GM04503 (cell line): ENCODE data around the gene HSD17B12.
"Not testable (repeated sequence)": the region's sequence is repeated elsewhere in the genome, so short reads cannot be mapped to it uniquely, and the experiment has no call there.

Experiments
- DNase-seq: peaks from one replicate; pipeline ENCODE4 v3.0.0-alpha.2; 2012; ENCODE audit warnings: low read depth

HSD17B12 gene

GRCh38 chr11:43747130-43747802, 66.7 kb downstream of the HSD17B12 start:
- no peak for DNase-seq

GRCh38 chr11:43748095-43748494, 67.6 kb downstream of the HSD17B12 start:
- DNase-seq = no peak

- no peak for DNase-seq
Measured at GRCh38 chr11:43751726-43752125, 71.2 kb downstream of the HSD17B12 start.

GRCh38 chr11:43756575-43756974, 76.0 kb downstream of the HSD17B12 start:
- no peak for DNase-seq

GRCh38 chr11:43758927-43759326, 78.4 kb downstream of the HSD17B12 start:
- no peak for DNase-seq

- no peak for DNase-seq
Measured at GRCh38 chr11:43760902-43761301, 80.4 kb downstream of the HSD17B12 start.

- DNase-seq = no peak
Measured at GRCh38 chr11:43765194-43765593, 84.7 kb downstream of the HSD17B12 start.

GRCh38 chr11:43768654-43769053, 88.1 kb downstream of the HSD17B12 start:
- DNase-seq = not testable (repeated sequence)

- no peak for DNase-seq
Measured at GRCh38 chr11:43770173-43770572, 89.6 kb downstream of the HSD17B12 start.

GRCh38 chr11:43772733-43773132, 92.2 kb downstream of the HSD17B12 start:
- no peak for DNase-seq

GRCh38 chr11:43774786-43775185, 94.2 kb downstream of the HSD17B12 start:
- DNase-seq = no peak

- no peak for DNase-seq
Measured at GRCh38 chr11:43779306-43779705, 98.8 kb downstream of the HSD17B12 start.

GRCh38 chr11:43784301-43784700, 103.8 kb downstream of the HSD17B12 start:
- DNase-seq = no peak

GRCh38 chr11:43784866-43785265, 104.3 kb downstream of the HSD17B12 start:
- DNase-seq = no peak

GRCh38 chr11:43785318-43785717, 104.8 kb downstream of the HSD17B12 start:
- no peak for DNase-seq

GRCh38 chr11:43786016-43786415, 105.5 kb downstream of the HSD17B12 start:
- no peak for DNase-seq

- DNase-seq = no peak
Measured at GRCh38 chr11:43787824-43788223, 107.3 kb downstream of the HSD17B12 start.

GRCh38 chr11:43788421-43788820, 107.9 kb downstream of the HSD17B12 start:
- DNase-seq = no peak

GRCh38 chr11:43789700-43790443, 109.3 kb downstream of the HSD17B12 start:
- DNase-seq = peak; percentile 28

- DNase-seq = no peak
Measured at GRCh38 chr11:43790444-43790794, 109.9 kb downstream of the HSD17B12 start.

GRCh38 chr11:43797337-43797736, 116.8 kb downstream of the HSD17B12 start:
- no peak for DNase-seq

GRCh38 chr11:43797866-43798265, 117.3 kb downstream of the HSD17B12 start:
- DNase-seq = no peak

- DNase-seq = no peak
Measured at GRCh38 chr11:43802509-43802908, 122.0 kb downstream of the HSD17B12 start.

GRCh38 chr11:43803766-43804165, 123.2 kb downstream of the HSD17B12 start:
- no peak for DNase-seq
